GM12878 (cell line): ENCODE data around the gene TCF12. TPM values are rescaled to one million over a fixed set of nuclear protein-coding genes. Genes with fewer than 3 reads are reported as not detected.

Experiments
- ATF7 ChIP-seq: fragments of 450-650 bp; IDR thresholded peaks from 2 replicates; pipeline ENCODE4 v1.6.1; 2016; ENCODE audit warnings: low read depth, mild to moderate bottlenecking
- CEBPZ ChIP-seq: fragments of 150-350 bp; IDR thresholded peaks from 2 replicates; pipeline ENCODE4 v1.6.1; 2016; ENCODE audit warnings: low read depth, low read length
- CREM ChIP-seq: IDR thresholded peaks from 2 replicates; pipeline ENCODE4 v1.6.1; 2014; ENCODE audit warnings: antibody characterized with exemption, low read depth
- RB1 ChIP-seq: fragments of 450-650 bp; formaldehyde crosslinking; IDR thresholded peaks from 2 replicates; pipeline ENCODE4 v1.6.1; 2017; ENCODE audit warnings: mild to moderate bottlenecking, borderline replicate concordance
- polyA plus RNA-seq, 11 experiments: library from polyadenylated mRNA; depleted of rRNA in 4 of 11; unstranded in 6 of 11; stranded (reverse) in 5 of 11; fragments of >200 nt; fragmentation: Nextera tagmentation in 4 of 11; fragmentation: Illumina TruSeq in 1 of 11; extraction: Ambion mirVana in 4 of 11; extraction: Trizol in 1 of 11; gene quantifications; 1 replicate in 1 of 11; 2 replicates in 10 of 11; pipeline versions ENCODE4 v1.2.1 to v1.2.3, GENCODE V29; 2011 to 2016; ENCODE audit warnings: inconsistent platforms in 2 of 11, missing spikeins in 2 of 11, low read depth in 1 of 11
- total RNA-seq, 4 experiments: library from RNA; depleted of rRNA in 3 of 4; stranded (reverse); fragments of >200 nt in 3 of 4; fragmentation: Illumina TruSeq in 1 of 4; extraction: Trizol in 1 of 4; gene quantifications; 2 replicates each; pipeline versions ENCODE4 v1.2.1 to v1.2.3, GENCODE V29; 2013 to 2021
- TF ChIP-seq, protein P1 (sequence below): IDR thresholded peaks from 2 replicates; pipeline ENCODE4 v1.6.1; 2011; ENCODE audit warnings: low read depth, mild to moderate bottlenecking, low read length, moderate library complexity, borderline replicate concordance; ENCODE audit errors: extremely low read depth
- TF ChIP-seq, protein P2 (sequence below): fragments of 450-650 bp; IDR thresholded peaks from 2 replicates; pipeline ENCODE4 v1.6.1; 2016; ENCODE audit warnings: mild to moderate bottlenecking, moderate library complexity, borderline replicate concordance
- TF ChIP-seq, protein P3 (sequence below): IDR thresholded peaks from 2 replicates; pipeline ENCODE4 v1.6.1; 2012; ENCODE audit warnings: low read depth, low read length, improper control_type of control experiment

The TCF12 gene
- total and polyA plus RNA-seq, 10 of the 15 experiments (the other 5 are each of a cell fraction or from before 2014, with no cell fraction given), result 8.2 to 70.9 (median 49.5) TPM

DNA sequence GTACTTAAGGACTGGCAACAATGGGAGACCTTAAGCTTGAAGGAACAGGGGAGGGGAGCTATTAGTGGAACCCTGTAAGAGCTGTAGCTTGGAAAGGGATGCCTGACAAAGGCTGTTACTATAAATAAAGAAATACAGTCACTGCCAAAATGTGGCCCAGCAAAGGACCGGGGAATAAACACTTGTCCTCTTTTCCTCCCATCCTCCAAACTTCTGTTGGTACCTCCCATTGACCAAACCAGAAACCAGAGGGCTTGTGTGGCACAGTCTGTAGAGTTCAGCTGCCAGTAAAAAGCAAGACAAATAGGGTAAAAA is 25.1 kb upstream of the TCF12 start (continued):
- TF ChIP-seq CEBPZ (no peak), CREM (no peak), ATF7 (no peak), RB1 (no peak)
- TF ChIP-seq, protein P1, sequence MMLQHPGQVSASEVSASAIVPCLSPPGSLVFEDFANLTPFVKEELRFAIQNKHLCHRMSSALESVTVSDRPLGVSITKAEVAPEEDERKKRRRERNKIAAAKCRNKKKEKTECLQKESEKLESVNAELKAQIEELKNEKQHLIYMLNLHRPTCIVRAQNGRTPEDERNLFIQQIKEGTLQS, result no peak
- TF ChIP-seq, protein P2, sequence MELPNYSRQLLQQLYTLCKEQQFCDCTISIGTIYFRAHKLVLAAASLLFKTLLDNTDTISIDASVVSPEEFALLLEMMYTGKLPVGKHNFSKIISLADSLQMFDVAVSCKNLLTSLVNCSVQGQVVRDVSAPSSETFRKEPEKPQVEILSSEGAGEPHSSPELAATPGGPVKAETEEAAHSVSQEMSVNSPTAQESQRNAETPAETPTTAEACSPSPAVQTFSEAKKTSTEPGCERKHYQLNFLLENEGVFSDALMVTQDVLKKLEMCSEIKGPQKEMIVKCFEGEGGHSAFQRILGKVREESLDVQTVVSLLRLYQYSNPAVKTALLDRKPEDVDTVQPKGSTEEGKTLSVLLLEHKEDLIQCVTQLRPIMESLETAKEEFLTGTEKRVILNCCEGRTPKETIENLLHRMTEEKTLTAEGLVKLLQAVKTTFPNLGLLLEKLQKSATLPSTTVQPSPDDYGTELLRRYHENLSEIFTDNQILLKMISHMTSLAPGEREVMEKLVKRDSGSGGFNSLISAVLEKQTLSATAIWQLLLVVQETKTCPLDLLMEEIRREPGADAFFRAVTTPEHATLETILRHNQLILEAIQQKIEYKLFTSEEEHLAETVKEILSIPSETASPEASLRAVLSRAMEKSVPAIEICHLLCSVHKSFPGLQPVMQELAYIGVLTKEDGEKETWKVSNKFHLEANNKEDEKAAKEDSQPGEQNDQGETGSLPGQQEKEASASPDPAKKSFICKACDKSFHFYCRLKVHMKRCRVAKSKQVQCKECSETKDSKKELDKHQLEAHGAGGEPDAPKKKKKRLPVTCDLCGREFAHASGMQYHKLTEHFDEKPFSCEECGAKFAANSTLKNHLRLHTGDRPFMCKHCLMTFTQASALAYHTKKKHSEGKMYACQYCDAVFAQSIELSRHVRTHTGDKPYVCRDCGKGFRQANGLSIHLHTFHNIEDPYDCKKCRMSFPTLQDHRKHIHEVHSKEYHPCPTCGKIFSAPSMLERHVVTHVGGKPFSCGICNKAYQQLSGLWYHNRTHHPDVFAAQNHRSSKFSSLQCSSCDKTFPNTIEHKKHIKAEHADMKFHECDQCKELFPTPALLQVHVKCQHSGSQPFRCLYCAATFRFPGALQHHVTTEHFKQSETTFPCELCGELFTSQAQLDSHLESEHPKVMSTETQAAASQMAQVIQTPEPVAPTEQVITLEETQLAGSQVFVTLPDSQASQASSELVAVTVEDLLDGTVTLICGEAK, result no peak
- TF ChIP-seq, protein P3, sequence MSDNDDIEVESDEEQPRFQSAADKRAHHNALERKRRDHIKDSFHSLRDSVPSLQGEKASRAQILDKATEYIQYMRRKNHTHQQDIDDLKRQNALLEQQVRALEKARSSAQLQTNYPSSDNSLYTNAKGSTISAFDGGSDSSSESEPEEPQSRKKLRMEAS, result no peak
- TF ChIP-seq, all 136 proteins: peak for 0
